HG03565 (cell line): ENCODE measurements around the gene SELENOW.
A peak's percentile ranks its signal among the peaks of the same experiment; 100 is the strongest.
"Not testable (repeated sequence)": the region's sequence is repeated elsewhere in the genome, so short reads cannot be mapped to it uniquely, and the experiment has no call there.

Source experiments
- ATAC-seq: cut with Tn5 transposase; IDR thresholded peaks from one replicate; pipeline ENCODE4 v1.9.1; 2021; ENCODE audit warnings: mild to moderate bottlenecking, moderate library complexity; ENCODE audit not compliant: unreplicated experiment

Gene SELENOW

GRCh38 chr19:47778049-47778953 is at the start of gene SELENOW:
TSS of gene SELENOW (plus strand) at chr19:47778703. CDS start at chr19:47778786, 83 bp downstream.
- ATAC-seq, result peak; percentile 59

GRCh38 chr19:47729468-47729798 is 49.1 kb upstream of the SELENOW start:
- no peak for ATAC-seq

- no peak for ATAC-seq
These were observed 48.5 kb upstream of the SELENOW start for GRCh38 chr19:47729799-47730520.

- ATAC-seq, result no peak
These were observed 48.0 kb upstream of the SELENOW start for GRCh38 chr19:47730521-47730889.

- no peak for ATAC-seq
These were observed 47.6 kb upstream of the SELENOW start for GRCh38 chr19:47730910-47731309.

- no peak for ATAC-seq
These were observed 43.4 kb upstream of the SELENOW start for GRCh38 chr19:47735131-47735530.

- no peak for ATAC-seq
These were observed 37.5 kb upstream of the SELENOW start for GRCh38 chr19:47740866-47741519.

GRCh38 chr19:47741544-47742140 is 36.9 kb upstream of the SELENOW start:
- no peak for ATAC-seq

GRCh38 chr19:47742634-47743033 is 35.9 kb upstream of the SELENOW start:
- no peak for ATAC-seq

- peak; percentile 55 for ATAC-seq
These were observed 33.2 kb upstream of the SELENOW start, which contains the start of gene NOP53 for GRCh38 chr19:47745010-47745901. TSS of gene NOP53 (plus strand) at chr19:47745546. CDS start at chr19:47745560, 14 bp downstream.

- ATAC-seq, result not testable (repeated sequence)
These were observed 32.4 kb upstream of the SELENOW start for GRCh38 chr19:47746129-47746528.

- ATAC-seq, result no peak
These were observed 29.2 kb upstream of the SELENOW start for GRCh38 chr19:47749326-47749725.

- ATAC-seq, result no peak
These were observed 27.8 kb upstream of the SELENOW start for GRCh38 chr19:47750752-47751151.

GRCh38 chr19:47752440-47753211 is 25.9 kb upstream of the SELENOW start:
- no peak for ATAC-seq

GRCh38 chr19:47754206-47755064 is 24.1 kb upstream of the SELENOW start:
- ATAC-seq, result no peak

- no peak for ATAC-seq
These were observed 23.3 kb upstream of the SELENOW start for GRCh38 chr19:47755065-47755761.

- ATAC-seq, result no peak
These were observed 22.5 kb upstream of the SELENOW start for GRCh38 chr19:47755762-47756626.
